K562 (cell line): ENCODE measurements around the gene SLC15A1. TPM values are rescaled to one million over a fixed set of nuclear protein-coding genes. Genes with fewer than 3 reads are reported as not detected.

Experiments used
- ATAC-seq: fragments of 200-7000 bp; cut with Tn5 transposase; 3 replicates; pipeline ENCODE4 v1.9.1; 2020; ENCODE audit warnings: moderate library complexity
- BruUV-seq: library from RNA; stranded (reverse); fragments of 400-500 nt; replicated peaks from 2 replicates; lab custom pipeline; 2021; lab: Mats Ljungman, UMichigan
- CTCF ChIA-PET: fragments of 300-600 bp; formaldehyde crosslinking; extraction: SDS; loops from one replicate; lab custom pipeline; 2021; ENCODE audit warnings: low intra/inter-chr PET ratio; lab: Yijun Ruan, JAX
- POLR2A ChIA-PET: fragments of 300-600, 350-650 bp; sonication (Branson Sonifier 250); formaldehyde crosslinking; extraction: SDS; loops from one replicate; lab custom pipeline; 2021; ENCODE audit warnings: antibody characterized with exemption, inconsistent platforms; lab: Yijun Ruan, JAX
- DNase-seq, 4 experiments: peaks; one replicate each; pipeline versions ENCODE4 v3.0.0 to v3.0.0-alpha.2; 2011 to 2018; ENCODE audit warnings: low spot score in 3 of 4, mixed read lengths in 3 of 4; ENCODE audit errors: extremely low read depth in 1 of 4
- FAIRE-seq: peaks from 2 replicates; lab custom pipeline; 2011; peaks lifted over from hg19 to GRCh38; lab: Jason Lieb, UNC
- H2AFZ ChIP-seq: 2 replicates; pipeline ENCODE4 v1.6.0; 2011; ENCODE audit warnings: low read depth, low read length, control low read depth, inconsistent platforms
- H3K27ac ChIP-seq: fragments of 200-600 bp; 3 replicates; pipeline ENCODE4 v1.8.0; 2011; ENCODE audit warnings: low read depth, mild to moderate bottlenecking, control low read depth, inconsistent platforms, low read length, moderate library complexity, mixed read lengths; ENCODE audit errors: extremely low read depth
- H3K27me3 ChIP-seq, 2 experiments: fragments of 300-600 bp in 1 of 2; 2 replicates in 1 of 2; 3 replicates in 1 of 2; pipeline versions ENCODE4 v1.6.0 to v1.8.0; 2011; ENCODE audit warnings: inconsistent platforms in 2 of 2, low read length in 2 of 2, mild to moderate bottlenecking in 1 of 2, mixed read lengths in 1 of 2, moderate library complexity in 1 of 2; ENCODE audit not compliant: control insufficient read depth in 2 of 2, insufficient read depth in 2 of 2
- H3K36me3 ChIP-seq: fragments of 300-600 bp; 3 replicates; pipeline ENCODE4 v1.8.0; 2011; ENCODE audit warnings: mild to moderate bottlenecking, low read length, inconsistent platforms; ENCODE audit not compliant: control insufficient read depth, insufficient read depth
- H3K4me1 ChIP-seq, 2 experiments: fragments of 200-600 bp in 1 of 2; replicated peaks in 1 of 2; 2 replicates in 1 of 2; 3 replicates in 1 of 2; pipeline versions ENCODE4 v1.5.1 to v1.8.0; 2011; ENCODE audit warnings: inconsistent platforms in 2 of 2, low read length in 2 of 2, mild to moderate bottlenecking in 1 of 2, mixed read lengths in 1 of 2, moderate library complexity in 1 of 2; ENCODE audit not compliant: control insufficient read depth in 2 of 2, insufficient read depth in 2 of 2
- H3K4me2 ChIP-seq: 2 replicates; pipeline ENCODE4 v1.6.1; 2011; ENCODE audit warnings: low read length, control low read depth, inconsistent platforms, mixed read lengths; ENCODE audit not compliant: insufficient read depth
- H3K4me3 ChIP-seq: fragments of 200-600 bp; sonication (generic), shearing (Covaris generic); 2 replicates; pipeline ENCODE4 v1.5.1; 2016; ENCODE audit warnings: control low read depth, inconsistent platforms
- H3K79me2 ChIP-seq: fragments of 200-600 bp; 3 replicates; pipeline ENCODE4 v1.8.0; 2011; ENCODE audit warnings: low read length, inconsistent platforms; ENCODE audit not compliant: control insufficient read depth, insufficient read depth
- H3K9ac ChIP-seq, 2 experiments: 2 replicates each; pipeline versions ENCODE4 v1.6.0 to v1.6.1; 2011; ENCODE audit warnings: low read depth in 2 of 2, low read length in 2 of 2, control low read depth in 1 of 2, inconsistent platforms in 1 of 2, mild to moderate bottlenecking in 1 of 2, mixed read lengths in 1 of 2; ENCODE audit not compliant: insufficient read depth in 1 of 2
- H3K9me1 ChIP-seq: one replicate; pipeline ENCODE4 v1.6.0; 2011; ENCODE audit warnings: inconsistent platforms, mild to moderate bottlenecking, low read length, moderate library complexity; ENCODE audit not compliant: control insufficient read depth, insufficient read depth
- H3K9me3 ChIP-seq: replicated peaks from 2 replicates; pipeline ENCODE4 v1.5.1; 2011; ENCODE audit warnings: low read depth, low read length, inconsistent platforms; ENCODE audit not compliant: control insufficient read depth, insufficient read depth
- H4K20me1 ChIP-seq: replicated peaks from 2 replicates; pipeline ENCODE4 v1.6.1; 2011; ENCODE audit warnings: low read length, inconsistent platforms, mixed read lengths; ENCODE audit not compliant: control insufficient read depth, insufficient read depth
- CREB3L1 ChIP-seq: fragments of 450-650 bp; IDR thresholded peaks from 2 replicates; pipeline ENCODE4 v1.6.1; 2014; ENCODE audit warnings: low read depth, mild to moderate bottlenecking, moderate library complexity, borderline replicate concordance
- DDX20 ChIP-seq: fragments of 450-650 bp; IDR thresholded peaks from 2 replicates; pipeline ENCODE4 v1.6.1; 2016; ENCODE audit warnings: missing genetic modification characterization, low read depth, mild to moderate bottlenecking, missing compliant biosample characterization, moderate library complexity
- DIDO1 ChIP-seq: fragments of 450-650 bp; IDR thresholded peaks from 2 replicates; pipeline ENCODE4 v1.6.1; 2016; ENCODE audit warnings: low read depth, missing biosample characterization, missing genetic modification characterization
- JUN ChIP-seq, 2 experiments: sonication (generic) in 1 of 2; formaldehyde crosslinking in 1 of 2; IDR thresholded peaks; 2 replicates each; pipeline versions ENCODE4 v1.6.1 to v1.8.0; 2012 to 2022; ENCODE audit warnings: borderline replicate concordance in 2 of 2, mild to moderate bottlenecking in 2 of 2, improper control_type of control experiment in 1 of 2, low read depth in 1 of 2, low read length in 1 of 2, missing genetic modification reagents in 1 of 2
- MXI1 ChIP-seq: IDR thresholded peaks from 2 replicates; pipeline ENCODE4 v1.6.1; 2011; ENCODE audit warnings: low read depth, mild to moderate bottlenecking, improper control_type of control experiment, low read length
- NRF1 ChIP-seq, 2 experiments: fragments of 450-650 bp; IDR thresholded peaks in 1 of 2; conservative IDR thresholded peaks in 1 of 2; 2 replicates each; pipeline ENCODE4 v1.6.1; 2014; ENCODE audit warnings: mild to moderate bottlenecking in 2 of 2
- POLR3A ChIP-seq: IDR thresholded peaks from 2 replicates; pipeline ENCODE4 v1.6.1; 2011; ENCODE audit warnings: borderline replicate concordance, mild to moderate bottlenecking, moderate library complexity; ENCODE audit not compliant: insufficient read length, insufficient read depth; ENCODE audit errors: extremely low read depth
- ZC3H8 ChIP-seq: fragments of 450-650 bp; IDR thresholded peaks from 2 replicates; pipeline ENCODE4 v1.6.1; 2017
- ZFP36 ChIP-seq: fragments of 150-350 bp; IDR thresholded peaks from 2 replicates; pipeline ENCODE4 v1.6.1; 2018; ENCODE audit warnings: low read length, low read depth; ENCODE audit not compliant: partially characterized antibody
- WGBS: fragments of 100-300 bp; shearing (Covaris generic); methylation state at CpG from one replicate; pipeline ENCODE4 v1.1.6; 2016; ENCODE audit warnings: low coverage, mixed read lengths; ENCODE audit not compliant: insufficient coverage; ENCODE audit errors: missing lambda C conversion rate; 5-methylcytosine and 5-hydroxymethylcytosine counted together
- in situ Hi-C: fragments of 300-500 bp; cut with MboI; formaldehyde crosslinking; loops from 4 replicates; pipeline ENCODE4 v1.15.0; 2018; ENCODE audit warnings: inconsistent platforms, mixed read lengths
- intact Hi-C: fragments of 100-400 bp; cut with micrococcal nuclease; formaldehyde crosslinking; loops from 2 replicates; pipeline ENCODE4 v1.14.2; 2022
- polyA plus RNA-seq, 8 experiments: library from polyadenylated mRNA; depleted of rRNA in 4 of 8; stranded (reverse) in 5 of 8; unstranded in 3 of 8; fragments of >200 nt; fragmentation: Nextera tagmentation in 2 of 8; fragmentation: Illumina TruSeq in 1 of 8; extraction: Ambion mirVana in 2 of 8; extraction: Trizol in 1 of 8; gene quantifications; 2 replicates each; pipeline versions ENCODE4 v1.2.1 to v1.2.3, GENCODE V29; 2011 to 2014; ENCODE audit warnings: inconsistent platforms in 1 of 8, missing spikeins in 1 of 8
- total RNA-seq, 7 experiments: library from RNA; depleted of rRNA in 6 of 7; stranded (reverse); fragments of >200 nt in 6 of 7; fragmentation: Illumina TruSeq in 2 of 7; extraction: Trizol in 2 of 7; gene quantifications; 2 replicates each; pipeline versions ENCODE4 v1.2.1 to v1.2.3, GENCODE V29; 2011 to 2021; ENCODE audit warnings: low replicate concordance in 1 of 7
- TF ChIP-seq, protein P1 (sequence below): fragments of 250-450 bp; sonication (Bioruptor Pico); IDR thresholded peaks from 2 replicates; pipeline ENCODE4 v1.9.0; 2021; ENCODE audit warnings: mild to moderate bottlenecking, inconsistent platforms
- TF ChIP-seq, protein P2 (sequence below): fragments of 250-450 bp; sonication (Bioruptor Pico); IDR thresholded peaks from 2 replicates; pipeline ENCODE4 v1.9.0; 2021; ENCODE audit warnings: mild to moderate bottlenecking

Gene SLC15A1
- total and polyA plus RNA-seq, 9 of the 15 experiments (the other 6 are each of a cell fraction or from before 2014, with no cell fraction given), result not detected

- FAIRE-seq (no peak), DNase-seq (no peak), ATAC-seq (no peak)
- TF ChIP-seq CREB3L1, result no peak
- TF ChIP-seq POLR3A, result no peak
- TF ChIP-seq, protein P1, sequence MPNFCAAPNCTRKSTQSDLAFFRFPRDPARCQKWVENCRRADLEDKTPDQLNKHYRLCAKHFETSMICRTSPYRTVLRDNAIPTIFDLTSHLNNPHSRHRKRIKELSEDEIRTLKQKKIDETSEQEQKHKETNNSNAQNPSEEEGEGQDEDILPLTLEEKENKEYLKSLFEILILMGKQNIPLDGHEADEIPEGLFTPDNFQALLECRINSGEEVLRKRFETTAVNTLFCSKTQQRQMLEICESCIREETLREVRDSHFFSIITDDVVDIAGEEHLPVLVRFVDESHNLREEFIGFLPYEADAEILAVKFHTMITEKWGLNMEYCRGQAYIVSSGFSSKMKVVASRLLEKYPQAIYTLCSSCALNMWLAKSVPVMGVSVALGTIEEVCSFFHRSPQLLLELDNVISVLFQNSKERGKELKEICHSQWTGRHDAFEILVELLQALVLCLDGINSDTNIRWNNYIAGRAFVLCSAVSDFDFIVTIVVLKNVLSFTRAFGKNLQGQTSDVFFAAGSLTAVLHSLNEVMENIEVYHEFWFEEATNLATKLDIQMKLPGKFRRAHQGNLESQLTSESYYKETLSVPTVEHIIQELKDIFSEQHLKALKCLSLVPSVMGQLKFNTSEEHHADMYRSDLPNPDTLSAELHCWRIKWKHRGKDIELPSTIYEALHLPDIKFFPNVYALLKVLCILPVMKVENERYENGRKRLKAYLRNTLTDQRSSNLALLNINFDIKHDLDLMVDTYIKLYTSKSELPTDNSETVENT, result no peak
- no peak for TF ChIP-seq ZFP36
- TF ChIP-seq NRF1 (conservative IDR thresholded peaks at IDR 0.05 in 1 of 2, IDR thresholded peaks at IDR 0.05 in 1 of 2), result no peak
- TF ChIP-seq MXI1, result no peak
- TF ChIP-seq JUN (IDR thresholded peaks at IDR 0.05; ENCODE audit: borderline replicate concordance, low read depth, low read length), result no peak
- no peak for TF ChIP-seq JUN (CRISPR knock-in tag; IDR thresholded peaks at IDR 0.05; ENCODE audit: borderline replicate concordance)
- TF ChIP-seq DDX20 (tag), result no peak
- TF ChIP-seq, protein P2, sequence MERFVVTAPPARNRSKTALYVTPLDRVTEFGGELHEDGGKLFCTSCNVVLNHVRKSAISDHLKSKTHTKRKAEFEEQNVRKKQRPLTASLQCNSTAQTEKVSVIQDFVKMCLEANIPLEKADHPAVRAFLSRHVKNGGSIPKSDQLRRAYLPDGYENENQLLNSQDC, result no peak
- no peak for TF ChIP-seq ZC3H8
- no peak for TF ChIP-seq DIDO1 (tag)
- no peak overlapping the region for H3K9ac ChIP-seq
- intact Hi-C loops, result no loop called here
- H3K9me3 ChIP-seq, result no peaks in the 10 kb centered on the region
- H3K27me3 ChIP-seq, result peaks cover 0 to 26% of the 10 kb centered on the region in 2 experiments; a peak in 2 of 5 replicates
- no peaks in the 10 kb centered on the region for H3K9me1 ChIP-seq
- H2AFZ ChIP-seq, result no peak overlapping the region
- WGBS, result 0% methylated on average over 3 of the region's 3 CpGs
- in situ Hi-C loops, result no loop called here
- no peaks in the 10 kb centered on the region for H3K79me2 ChIP-seq
- H3K27ac ChIP-seq, result no peak overlapping the region
- ChIA-PET CTCF (no interaction called here), POLR2A (no interaction called here)
- H3K4me1 ChIP-seq, result no peaks in the 10 kb centered on the region
- H3K4me2 ChIP-seq, result no peak overlapping the region
- BruUV-seq, result no TSS peak
- no peaks in the 10 kb centered on the region for H4K20me1 ChIP-seq
- no peak overlapping the region for H3K4me3 ChIP-seq
- no peaks in the 10 kb centered on the region for H3K36me3 ChIP-seq
These were observed 29.5 kb downstream of the SLC15A1 start for GRCh38 chr13:98722958-98723357.
